AG09319 (cell line): ENCODE measurements around the gene COBL.

ENCODE experiments used
- DNase-seq: peaks from one replicate; pipeline ENCODE4 v3.0.0-alpha.2; 2010; ENCODE audit warnings: low read depth; ENCODE audit errors: extremely low read depth
- TF ChIP-seq, protein P1 (sequence below): IDR thresholded peaks from 2 replicates; pipeline ENCODE4 v1.5.1; 2011; ENCODE audit warnings: low read depth, mild to moderate bottlenecking, inconsistent platforms, low read length, moderate library complexity

Gene COBL

GRCh38 chr7:51256916-51257315, 59.7 kb downstream of the COBL start:
- TF ChIP-seq, protein P1, sequence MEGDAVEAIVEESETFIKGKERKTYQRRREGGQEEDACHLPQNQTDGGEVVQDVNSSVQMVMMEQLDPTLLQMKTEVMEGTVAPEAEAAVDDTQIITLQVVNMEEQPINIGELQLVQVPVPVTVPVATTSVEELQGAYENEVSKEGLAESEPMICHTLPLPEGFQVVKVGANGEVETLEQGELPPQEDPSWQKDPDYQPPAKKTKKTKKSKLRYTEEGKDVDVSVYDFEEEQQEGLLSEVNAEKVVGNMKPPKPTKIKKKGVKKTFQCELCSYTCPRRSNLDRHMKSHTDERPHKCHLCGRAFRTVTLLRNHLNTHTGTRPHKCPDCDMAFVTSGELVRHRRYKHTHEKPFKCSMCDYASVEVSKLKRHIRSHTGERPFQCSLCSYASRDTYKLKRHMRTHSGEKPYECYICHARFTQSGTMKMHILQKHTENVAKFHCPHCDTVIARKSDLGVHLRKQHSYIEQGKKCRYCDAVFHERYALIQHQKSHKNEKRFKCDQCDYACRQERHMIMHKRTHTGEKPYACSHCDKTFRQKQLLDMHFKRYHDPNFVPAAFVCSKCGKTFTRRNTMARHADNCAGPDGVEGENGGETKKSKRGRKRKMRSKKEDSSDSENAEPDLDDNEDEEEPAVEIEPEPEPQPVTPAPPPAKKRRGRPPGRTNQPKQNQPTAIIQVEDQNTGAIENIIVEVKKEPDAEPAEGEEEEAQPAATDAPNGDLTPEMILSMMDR: no peak
- DNase-seq: no peak

GRCh38 chr7:51256209-51256781, 60.3 kb downstream of the COBL start:
- TF ChIP-seq, protein P1: no peak
- DNase-seq: no peak

DNA sequence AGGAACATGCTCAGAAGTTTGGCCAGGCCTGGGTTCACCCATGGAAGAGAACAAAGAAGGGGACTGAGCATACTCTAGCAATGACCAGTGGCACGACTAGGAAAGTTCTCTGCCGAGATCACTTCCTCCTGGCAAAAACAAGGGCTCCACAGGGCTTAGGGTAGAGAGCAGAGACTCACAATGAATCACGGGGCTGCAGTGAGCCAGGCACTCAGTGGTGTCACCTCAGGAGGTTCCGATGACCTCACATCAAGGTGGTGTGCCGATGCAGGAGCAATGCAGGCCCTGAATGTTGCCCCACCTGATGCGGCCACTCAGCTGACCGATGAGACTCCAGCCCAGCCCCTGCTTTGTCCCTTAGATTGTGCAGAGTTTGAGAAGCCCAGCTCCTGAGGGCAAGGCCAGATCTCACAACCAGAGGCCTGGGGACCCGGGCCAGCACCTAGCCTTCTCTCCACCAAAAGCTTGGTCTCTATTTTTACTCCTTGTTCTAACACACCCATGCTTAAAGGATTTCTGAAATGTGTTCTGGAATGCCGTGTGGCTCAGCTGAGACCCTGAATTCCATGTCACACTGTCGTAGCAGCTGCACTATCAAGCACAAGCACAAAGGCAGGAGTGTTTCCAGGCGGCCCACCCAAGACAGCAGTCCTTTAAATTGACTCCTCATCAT, 60.9 kb downstream of the COBL start:
- TF ChIP-seq, protein P1: no peak
- no peak for DNase-seq

DNA sequence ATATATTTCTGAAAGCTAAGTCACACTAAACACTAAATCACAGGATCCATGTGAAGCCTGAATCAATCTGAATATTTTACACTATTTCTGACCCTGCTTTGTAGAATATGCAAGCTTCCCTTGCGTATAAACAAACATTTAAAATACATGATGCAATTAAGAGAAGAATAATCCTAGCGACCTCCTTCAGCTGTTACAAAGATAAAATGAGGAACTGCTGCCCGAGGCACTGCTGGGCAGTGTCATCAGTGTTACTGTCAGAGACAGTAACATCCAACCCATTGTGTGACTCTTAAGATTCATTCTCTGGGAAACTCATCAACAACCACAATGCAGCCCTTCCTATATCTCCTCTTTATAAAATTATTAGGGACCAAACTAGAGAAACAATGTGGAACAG, 61.6 kb downstream of the COBL start:
- TF ChIP-seq, protein P1: no peak
- DNase-seq: no peak

DNA sequence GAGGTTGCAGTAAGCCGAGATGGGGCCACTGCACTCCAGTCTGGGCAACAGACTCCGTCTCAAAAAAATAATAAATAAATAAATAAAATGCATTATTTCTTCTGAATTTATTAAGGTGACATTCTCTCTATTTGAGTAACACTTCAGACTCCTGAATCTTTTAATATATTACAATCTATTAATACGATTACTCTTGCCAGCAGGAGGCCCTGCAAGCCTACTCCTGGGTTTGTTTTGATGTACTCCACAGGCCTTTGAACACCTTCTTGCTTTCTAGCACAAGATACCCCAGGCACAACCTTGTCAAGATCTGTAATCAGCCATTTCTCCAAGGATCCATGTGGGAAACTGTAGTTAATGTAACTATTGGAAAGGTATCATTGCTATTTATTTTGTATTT, 63.5 kb downstream of the COBL start:
- no peak for DNase-seq

DNA sequence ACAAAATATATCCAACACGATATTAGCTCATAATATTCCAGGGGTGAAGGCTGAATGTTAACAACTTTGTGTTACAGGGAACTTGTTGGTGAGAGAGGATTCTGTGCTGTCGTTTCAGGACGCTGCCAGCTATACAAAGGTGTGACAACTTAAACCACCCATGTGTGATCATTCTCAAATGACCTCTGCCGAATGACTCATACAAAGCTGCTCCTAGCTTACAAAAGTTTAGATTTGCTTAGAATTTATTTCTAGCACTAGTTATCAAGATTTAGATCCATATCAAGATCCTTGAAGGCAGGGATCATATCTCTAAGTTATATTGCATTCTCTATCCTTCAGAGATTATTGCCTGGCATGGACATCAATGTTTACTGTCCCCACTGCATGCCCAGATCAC, 65.3 kb downstream of the COBL start:
- TF ChIP-seq, protein P1: no peak

More for the DNA sequence above, 63.5 kb downstream of the COBL start:
- TF ChIP-seq, protein P1: no peak

GRCh38 chr7:51250512-51250911, 66.1 kb downstream of the COBL start:
- TF ChIP-seq, protein P1: no peak
- no peak for DNase-seq

More for the DNA sequence above, 65.3 kb downstream of the COBL start:
- no peak for DNase-seq
